ENCODE results near the gene CRTC3. TPM values are rescaled to one million over a fixed set of nuclear protein-coding genes. Genes with fewer than 3 reads are reported as not detected.

The CRTC3 gene
- total and polyA plus RNA-seq, 4 donors, result 5.1 to 16.8 (median 7.6) TPM

DNA sequence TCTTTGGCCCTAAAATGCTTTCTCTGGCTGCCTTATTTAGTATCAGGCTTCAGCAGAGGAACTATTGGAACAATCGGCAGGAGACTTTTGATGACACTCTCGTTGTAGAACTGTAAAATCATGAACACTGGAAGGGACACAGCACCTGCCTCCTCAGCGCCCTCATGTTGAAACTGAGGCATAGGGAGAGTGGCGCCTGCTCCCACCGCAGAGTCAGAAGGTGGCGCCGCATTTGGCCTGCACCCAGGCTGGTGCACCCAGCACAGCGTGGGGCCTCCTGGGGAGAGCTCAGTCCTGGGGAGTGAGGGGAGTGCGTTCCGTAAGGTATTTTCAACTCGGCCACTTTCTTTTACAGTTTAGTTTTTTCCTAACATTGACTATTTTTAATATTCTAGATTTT is 109.2 kb downstream of the CRTC3 start:
- no peak for TF ChIP-seq HNF4G (IDR thresholded peaks at IDR 0.05)
- no peak for TF ChIP-seq SP1 (IDR thresholded peaks at IDR 0.05)
- TF ChIP-seq, protein P1, sequence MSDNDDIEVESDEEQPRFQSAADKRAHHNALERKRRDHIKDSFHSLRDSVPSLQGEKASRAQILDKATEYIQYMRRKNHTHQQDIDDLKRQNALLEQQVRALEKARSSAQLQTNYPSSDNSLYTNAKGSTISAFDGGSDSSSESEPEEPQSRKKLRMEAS (IDR thresholded peaks at IDR 0.05), result no peak
- no peak for TF ChIP-seq EGR1 (IDR thresholded peaks at IDR 0.05; ENCODE audit: low read depth in 2 of 2)
- TF ChIP-seq, protein P2, sequence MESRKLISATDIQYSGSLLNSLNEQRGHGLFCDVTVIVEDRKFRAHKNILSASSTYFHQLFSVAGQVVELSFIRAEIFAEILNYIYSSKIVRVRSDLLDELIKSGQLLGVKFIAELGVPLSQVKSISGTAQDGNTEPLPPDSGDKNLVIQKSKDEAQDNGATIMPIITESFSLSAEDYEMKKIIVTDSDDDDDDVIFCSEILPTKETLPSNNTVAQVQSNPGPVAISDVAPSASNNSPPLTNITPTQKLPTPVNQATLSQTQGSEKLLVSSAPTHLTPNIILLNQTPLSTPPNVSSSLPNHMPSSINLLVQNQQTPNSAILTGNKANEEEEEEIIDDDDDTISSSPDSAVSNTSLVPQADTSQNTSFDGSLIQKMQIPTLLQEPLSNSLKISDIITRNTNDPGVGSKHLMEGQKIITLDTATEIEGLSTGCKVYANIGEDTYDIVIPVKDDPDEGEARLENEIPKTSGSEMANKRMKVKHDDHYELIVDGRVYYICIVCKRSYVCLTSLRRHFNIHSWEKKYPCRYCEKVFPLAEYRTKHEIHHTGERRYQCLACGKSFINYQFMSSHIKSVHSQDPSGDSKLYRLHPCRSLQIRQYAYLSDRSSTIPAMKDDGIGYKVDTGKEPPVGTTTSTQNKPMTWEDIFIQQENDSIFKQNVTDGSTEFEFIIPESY (IDR thresholded peaks at IDR 0.05), result no peak
- no peak for TF ChIP-seq FOXA2 (IDR thresholded peaks at IDR 0.05)
- TF ChIP-seq TAF1 (conservative IDR thresholded peaks at IDR 0.05), result no peak
- TF ChIP-seq RAD21 (IDR thresholded peaks at IDR 0.05), result no peak
- TF ChIP-seq HNF4A (conservative IDR thresholded peaks at IDR 0.05), result no peak
- TF ChIP-seq GABPA (IDR thresholded peaks at IDR 0.05 in 1 of 2, conservative IDR thresholded peaks at IDR 0.05 in 1 of 2), result no peak
- H3K4me1 ChIP-seq (ENCODE audit: control insufficient read depth in 4 of 4, insufficient read depth in 4 of 4, low read length in 3 of 4), result no peaks in the 10 kb centered on the region
- no peak overlapping the region for H3K9ac ChIP-seq (ENCODE audit: low read depth in 1 of 2, low read length in 2 of 2)
- H3K9me3 ChIP-seq (ENCODE audit: control insufficient read depth in 4 of 4, low read length in 3 of 4), result no peaks in the 10 kb centered on the region
- H3K27me3 ChIP-seq (ENCODE audit: control insufficient read depth in 4 of 4, insufficient read depth in 4 of 4, low read length in 3 of 4), result no peaks in the 10 kb centered on the region
- no peak overlapping the region for H3K27ac ChIP-seq (ENCODE audit: low read depth in 1 of 2, low read length in 2 of 2)
- no peak for DNase-seq (ENCODE audit: low spot score)
- WGBS, result 96% methylated on average over 11 of the region's 11 CpGs
- H3K4me3 ChIP-seq (ENCODE audit: low read depth in 1 of 3, low read length in 3 of 3), result no peak overlapping the region
- peaks cover 16 to 48% (median 18%) of the 10 kb centered on the region in 4 donors for H3K36me3 ChIP-seq (ENCODE audit: control insufficient read depth in 4 of 4, insufficient read depth in 3 of 4, low read depth in 1 of 4, low read length in 3 of 4)

DNA sequence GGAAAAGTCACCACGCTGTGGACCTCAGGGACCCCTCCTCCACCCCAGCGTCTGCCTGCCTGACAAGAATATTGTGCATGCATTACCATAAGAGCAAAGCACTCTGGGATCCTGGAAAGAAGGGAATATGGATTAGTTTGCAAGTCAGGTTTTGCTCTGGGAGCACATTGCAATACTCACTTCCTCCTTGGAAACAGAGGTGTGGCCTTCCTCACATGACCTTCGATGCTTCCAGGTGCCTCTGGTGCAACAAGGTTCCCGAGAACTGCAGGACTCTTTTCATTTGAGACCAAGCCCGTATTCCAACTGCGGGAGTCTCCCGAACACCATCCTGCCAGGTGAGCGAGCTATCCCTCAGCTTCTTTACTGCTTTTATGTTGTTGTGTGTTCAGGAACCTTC is 111.1 kb downstream of the CRTC3 start:
- H3K27ac ChIP-seq (ENCODE audit: low read depth in 1 of 2, low read length in 2 of 2), result no peak overlapping the region

DNA sequence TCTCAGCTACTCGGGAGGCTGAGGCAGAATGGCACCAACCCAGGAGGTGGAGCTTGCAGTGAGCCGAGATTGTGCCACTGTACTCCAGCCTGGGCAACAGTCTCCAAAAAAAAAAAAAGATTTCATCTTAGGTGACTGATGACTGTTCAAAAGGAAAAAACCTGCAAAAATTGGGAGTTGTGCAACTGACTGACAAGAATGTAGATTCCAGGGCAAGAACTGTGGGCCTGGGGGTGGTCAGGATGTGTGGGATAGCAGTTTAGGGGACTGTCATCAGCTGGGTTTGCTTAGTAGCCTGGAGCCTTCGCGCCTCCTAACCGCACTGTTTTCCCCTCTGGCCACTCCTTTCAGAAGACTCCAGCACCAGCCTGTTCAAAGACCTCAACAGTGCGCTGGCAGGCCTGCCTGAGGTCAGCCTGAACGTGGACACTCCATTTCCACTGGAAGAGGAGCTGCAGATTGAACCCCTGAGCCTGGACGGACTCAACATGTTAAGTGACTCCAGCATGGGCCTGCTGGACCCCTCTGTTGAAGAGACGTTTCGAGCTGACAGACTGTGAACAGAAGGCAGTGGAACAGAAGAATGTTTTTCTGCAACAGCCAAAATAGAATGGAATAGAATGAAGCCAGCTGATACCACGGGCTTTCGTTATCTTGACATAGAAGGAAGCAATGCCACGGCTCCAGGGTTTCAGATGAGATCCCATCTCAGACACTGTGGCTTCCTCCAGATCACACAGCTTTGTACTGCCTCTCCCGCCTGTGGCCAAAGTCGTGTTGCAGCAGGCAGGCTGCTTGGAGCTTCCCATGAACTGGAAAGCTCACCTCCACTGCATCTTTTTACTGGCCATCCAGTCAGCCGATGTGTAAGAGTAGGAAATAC is 112.1 kb downstream of the CRTC3 start:
- H3K4me3 ChIP-seq (ENCODE audit: low read depth in 1 of 3, low read length in 3 of 3), result no peak overlapping the region
- no peak overlapping the region for H3K9ac ChIP-seq (ENCODE audit: low read depth in 1 of 2, low read length in 2 of 2)
- no peaks in the 10 kb centered on the region for H3K9me3 ChIP-seq (ENCODE audit: control insufficient read depth in 4 of 4, low read length in 3 of 4)
- H3K27me3 ChIP-seq (ENCODE audit: control insufficient read depth in 4 of 4, insufficient read depth in 4 of 4, low read length in 3 of 4), result no peaks in the 10 kb centered on the region
- no peak for DNase-seq (ENCODE audit: low spot score)
- no peak for TF ChIP-seq SP1 (IDR thresholded peaks at IDR 0.05)
- TF ChIP-seq, protein P3, sequence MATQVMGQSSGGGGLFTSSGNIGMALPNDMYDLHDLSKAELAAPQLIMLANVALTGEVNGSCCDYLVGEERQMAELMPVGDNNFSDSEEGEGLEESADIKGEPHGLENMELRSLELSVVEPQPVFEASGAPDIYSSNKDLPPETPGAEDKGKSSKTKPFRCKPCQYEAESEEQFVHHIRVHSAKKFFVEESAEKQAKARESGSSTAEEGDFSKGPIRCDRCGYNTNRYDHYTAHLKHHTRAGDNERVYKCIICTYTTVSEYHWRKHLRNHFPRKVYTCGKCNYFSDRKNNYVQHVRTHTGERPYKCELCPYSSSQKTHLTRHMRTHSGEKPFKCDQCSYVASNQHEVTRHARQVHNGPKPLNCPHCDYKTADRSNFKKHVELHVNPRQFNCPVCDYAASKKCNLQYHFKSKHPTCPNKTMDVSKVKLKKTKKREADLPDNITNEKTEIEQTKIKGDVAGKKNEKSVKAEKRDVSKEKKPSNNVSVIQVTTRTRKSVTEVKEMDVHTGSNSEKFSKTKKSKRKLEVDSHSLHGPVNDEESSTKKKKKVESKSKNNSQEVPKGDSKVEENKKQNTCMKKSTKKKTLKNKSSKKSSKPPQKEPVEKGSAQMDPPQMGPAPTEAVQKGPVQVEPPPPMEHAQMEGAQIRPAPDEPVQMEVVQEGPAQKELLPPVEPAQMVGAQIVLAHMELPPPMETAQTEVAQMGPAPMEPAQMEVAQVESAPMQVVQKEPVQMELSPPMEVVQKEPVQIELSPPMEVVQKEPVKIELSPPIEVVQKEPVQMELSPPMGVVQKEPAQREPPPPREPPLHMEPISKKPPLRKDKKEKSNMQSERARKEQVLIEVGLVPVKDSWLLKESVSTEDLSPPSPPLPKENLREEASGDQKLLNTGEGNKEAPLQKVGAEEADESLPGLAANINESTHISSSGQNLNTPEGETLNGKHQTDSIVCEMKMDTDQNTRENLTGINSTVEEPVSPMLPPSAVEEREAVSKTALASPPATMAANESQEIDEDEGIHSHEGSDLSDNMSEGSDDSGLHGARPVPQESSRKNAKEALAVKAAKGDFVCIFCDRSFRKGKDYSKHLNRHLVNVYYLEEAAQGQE (IDR thresholded peaks at IDR 0.05), result no peak
- no peak for TF ChIP-seq HNF4G (IDR thresholded peaks at IDR 0.05)
- TF ChIP-seq, protein P2 (IDR thresholded peaks at IDR 0.05), result no peak
- TF ChIP-seq GABPA (IDR thresholded peaks at IDR 0.05 in 1 of 2, conservative IDR thresholded peaks at IDR 0.05 in 1 of 2), result no peak
- TF ChIP-seq, protein P4, sequence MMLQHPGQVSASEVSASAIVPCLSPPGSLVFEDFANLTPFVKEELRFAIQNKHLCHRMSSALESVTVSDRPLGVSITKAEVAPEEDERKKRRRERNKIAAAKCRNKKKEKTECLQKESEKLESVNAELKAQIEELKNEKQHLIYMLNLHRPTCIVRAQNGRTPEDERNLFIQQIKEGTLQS (IDR thresholded peaks at IDR 0.05), result no peak
- TF ChIP-seq, protein P5, sequence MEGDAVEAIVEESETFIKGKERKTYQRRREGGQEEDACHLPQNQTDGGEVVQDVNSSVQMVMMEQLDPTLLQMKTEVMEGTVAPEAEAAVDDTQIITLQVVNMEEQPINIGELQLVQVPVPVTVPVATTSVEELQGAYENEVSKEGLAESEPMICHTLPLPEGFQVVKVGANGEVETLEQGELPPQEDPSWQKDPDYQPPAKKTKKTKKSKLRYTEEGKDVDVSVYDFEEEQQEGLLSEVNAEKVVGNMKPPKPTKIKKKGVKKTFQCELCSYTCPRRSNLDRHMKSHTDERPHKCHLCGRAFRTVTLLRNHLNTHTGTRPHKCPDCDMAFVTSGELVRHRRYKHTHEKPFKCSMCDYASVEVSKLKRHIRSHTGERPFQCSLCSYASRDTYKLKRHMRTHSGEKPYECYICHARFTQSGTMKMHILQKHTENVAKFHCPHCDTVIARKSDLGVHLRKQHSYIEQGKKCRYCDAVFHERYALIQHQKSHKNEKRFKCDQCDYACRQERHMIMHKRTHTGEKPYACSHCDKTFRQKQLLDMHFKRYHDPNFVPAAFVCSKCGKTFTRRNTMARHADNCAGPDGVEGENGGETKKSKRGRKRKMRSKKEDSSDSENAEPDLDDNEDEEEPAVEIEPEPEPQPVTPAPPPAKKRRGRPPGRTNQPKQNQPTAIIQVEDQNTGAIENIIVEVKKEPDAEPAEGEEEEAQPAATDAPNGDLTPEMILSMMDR (IDR thresholded peaks at IDR 0.05; ENCODE audit: low read depth, low read length, missing input control), result no peak
- no peak for TF ChIP-seq YY1 (IDR thresholded peaks at IDR 0.05)
- no peak for TF ChIP-seq NR2F2 (IDR thresholded peaks at IDR 0.05)
- H3K4me1 ChIP-seq (ENCODE audit: control insufficient read depth in 4 of 4, insufficient read depth in 4 of 4, low read length in 3 of 4), result no peaks in the 10 kb centered on the region
- peaks cover 12 to 41% (median 14%) of the 10 kb centered on the region in 4 donors for H3K36me3 ChIP-seq (ENCODE audit: control insufficient read depth in 4 of 4, insufficient read depth in 3 of 4, low read depth in 1 of 4, low read length in 3 of 4)
- no peak overlapping the region for H3K27ac ChIP-seq (ENCODE audit: low read depth in 1 of 2, low read length in 2 of 2)
- WGBS, result 94% methylated on average over 16 of the region's 16 CpGs

More for the DNA sequence above, 111.1 kb downstream of the CRTC3 start:
- WGBS, result 96% methylated on average over 8 of the region's 8 CpGs
- no peak for DNase-seq (ENCODE audit: low spot score)
- H3K9ac ChIP-seq (ENCODE audit: low read depth in 1 of 2, low read length in 2 of 2), result no peak overlapping the region
- no peaks in the 10 kb centered on the region for H3K27me3 ChIP-seq (ENCODE audit: control insufficient read depth in 4 of 4, insufficient read depth in 4 of 4, low read length in 3 of 4)
- H3K36me3 ChIP-seq (ENCODE audit: control insufficient read depth in 4 of 4, insufficient read depth in 3 of 4, low read depth in 1 of 4, low read length in 3 of 4), result peaks cover 12 to 41% (median 14%) of the 10 kb centered on the region in 4 donors
- no peaks in the 10 kb centered on the region for H3K4me1 ChIP-seq (ENCODE audit: control insufficient read depth in 4 of 4, insufficient read depth in 4 of 4, low read length in 3 of 4)
- no peaks in the 10 kb centered on the region for H3K9me3 ChIP-seq (ENCODE audit: control insufficient read depth in 4 of 4, low read length in 3 of 4)
- no peak for TF ChIP-seq HNF4A (conservative IDR thresholded peaks at IDR 0.05)
- TF ChIP-seq, protein P1 (IDR thresholded peaks at IDR 0.05), result no peak
- H3K4me3 ChIP-seq (ENCODE audit: low read depth in 1 of 3, low read length in 3 of 3), result no peak overlapping the region
